22Rv1 (cell line): ENCODE measurements around the gene TMC1.

Source experiments
- CTCF ChIP-seq: fragments of 450-650 bp; IDR thresholded peaks from 2 replicates; pipeline ENCODE4 v1.5.1; 2017; ENCODE audit warnings: mild to moderate bottlenecking
- ZFX ChIP-seq: fragments of 450-650 bp; IDR thresholded peaks from 2 replicates; pipeline ENCODE4 v1.6.1; 2017; ENCODE audit warnings: antibody characterized with exemption, borderline replicate concordance

GRCh38 chr9:72506615-72507014 lies 14.8 kb upstream of the TMC1 start:
- TF ChIP-seq CTCF (no peak), ZFX (no peak)
